ENCODE data around the gene PHF5A. TPM values are rescaled to one million over a fixed set of nuclear protein-coding genes. Genes with fewer than 3 reads are reported as not detected.

PHF5A gene
- total RNA-seq, 3 donors from 2014 or later: 42.0 to 46.0 (median 43.8) TPM

DNA sequence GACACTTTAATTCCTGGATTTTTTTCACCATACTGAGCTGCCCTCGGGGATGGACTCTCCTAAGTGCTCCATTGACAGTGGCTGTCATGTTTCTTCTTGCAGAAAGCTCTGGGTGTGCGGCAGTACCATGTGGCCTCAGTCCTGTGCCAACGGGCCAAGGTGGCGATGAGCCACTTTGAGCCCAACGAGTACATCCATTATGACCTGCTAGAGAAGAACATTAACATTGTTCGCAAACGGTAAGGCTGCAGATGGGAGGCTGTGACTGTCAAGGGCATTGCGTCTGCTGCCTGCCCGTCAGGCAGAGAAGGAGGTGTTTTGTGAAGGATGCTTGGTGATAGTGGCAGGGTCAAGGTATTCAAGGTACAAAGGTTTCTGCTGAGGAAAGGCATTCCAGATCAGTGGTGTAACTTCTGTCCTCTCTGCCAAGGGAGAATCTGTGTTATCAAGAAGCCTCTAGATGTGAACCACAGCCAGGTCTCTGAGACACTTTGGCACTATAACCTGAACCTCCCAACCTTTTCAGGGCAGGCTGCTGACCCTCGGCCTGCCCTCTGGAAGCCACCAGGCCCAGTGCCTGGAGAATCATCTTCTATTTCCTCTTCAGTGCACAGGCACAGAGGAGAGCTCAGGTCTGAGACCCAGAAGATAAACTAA lies 31.3 kb upstream of the PHF5A start:
- H3K4me3 ChIP-seq: no peak overlapping the region
- no peak for DNase-seq (ENCODE audit: low spot score in 2 of 2)
- H3K9me3 ChIP-seq: no peaks in the 10 kb centered on the region
- peaks cover 0 to 6% of the 10 kb centered on the region in 2 donors for H3K4me1 ChIP-seq
- intact Hi-C loops (cut with DNase I; ENCODE audit: low total_unique reads): no loop called here
- H3K36me3 ChIP-seq: no peaks in the 10 kb centered on the region
- no peaks in the 10 kb centered on the region for H3K27me3 ChIP-seq
- H3K27ac ChIP-seq: no peak overlapping the region
- TF ChIP-seq POLR2AphosphoS5 (IDR thresholded peaks at IDR 0.05) (no peak), POLR2A (IDR thresholded peaks at IDR 0.05) (no peak)
- TF ChIP-seq, protein P1, sequence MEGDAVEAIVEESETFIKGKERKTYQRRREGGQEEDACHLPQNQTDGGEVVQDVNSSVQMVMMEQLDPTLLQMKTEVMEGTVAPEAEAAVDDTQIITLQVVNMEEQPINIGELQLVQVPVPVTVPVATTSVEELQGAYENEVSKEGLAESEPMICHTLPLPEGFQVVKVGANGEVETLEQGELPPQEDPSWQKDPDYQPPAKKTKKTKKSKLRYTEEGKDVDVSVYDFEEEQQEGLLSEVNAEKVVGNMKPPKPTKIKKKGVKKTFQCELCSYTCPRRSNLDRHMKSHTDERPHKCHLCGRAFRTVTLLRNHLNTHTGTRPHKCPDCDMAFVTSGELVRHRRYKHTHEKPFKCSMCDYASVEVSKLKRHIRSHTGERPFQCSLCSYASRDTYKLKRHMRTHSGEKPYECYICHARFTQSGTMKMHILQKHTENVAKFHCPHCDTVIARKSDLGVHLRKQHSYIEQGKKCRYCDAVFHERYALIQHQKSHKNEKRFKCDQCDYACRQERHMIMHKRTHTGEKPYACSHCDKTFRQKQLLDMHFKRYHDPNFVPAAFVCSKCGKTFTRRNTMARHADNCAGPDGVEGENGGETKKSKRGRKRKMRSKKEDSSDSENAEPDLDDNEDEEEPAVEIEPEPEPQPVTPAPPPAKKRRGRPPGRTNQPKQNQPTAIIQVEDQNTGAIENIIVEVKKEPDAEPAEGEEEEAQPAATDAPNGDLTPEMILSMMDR (IDR thresholded peaks at IDR 0.05): no peak

DNA sequence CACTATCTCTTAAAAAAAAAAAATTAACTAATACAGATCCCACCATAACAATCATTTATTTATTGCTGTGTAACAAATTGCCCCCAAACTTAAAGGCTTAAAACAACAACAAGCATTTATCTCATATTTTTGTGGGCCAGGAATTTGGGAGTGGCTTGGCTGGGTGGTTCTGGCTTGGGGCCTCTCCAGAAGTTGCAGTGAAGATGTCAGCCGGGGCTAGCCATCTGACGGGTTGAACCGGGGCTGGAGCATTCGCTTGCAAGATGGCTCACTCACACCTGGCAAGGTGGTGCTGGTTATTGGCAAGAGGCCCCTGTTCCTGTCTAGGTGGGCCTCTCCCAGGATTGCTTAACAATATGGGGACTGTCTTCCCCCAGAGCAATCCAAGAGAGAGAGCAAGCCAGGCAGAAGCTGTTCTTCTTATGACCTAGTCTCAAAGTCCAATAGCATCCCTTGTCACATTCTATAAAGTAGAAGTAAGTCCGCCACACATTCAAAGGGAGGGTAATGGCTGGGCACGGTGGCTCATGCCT lies 29.9 kb upstream of the PHF5A start:
- Histone ChIP-seq H3K27ac (peak overlapping the region in 1 of 2 donors; percentile 33), H3K9me3 (no peaks in the 10 kb centered on the region), H3K27me3 (no peaks in the 10 kb centered on the region), H3K36me3 (no peaks in the 10 kb centered on the region), H3K4me1 (peaks cover 0 to 6% of the 10 kb centered on the region in 2 donors), H3K4me3 (no peak overlapping the region)
- intact Hi-C loops (cut with DNase I; ENCODE audit: low total_unique reads): no loop called here
- peak in 1 of 2 donors; percentile 38 for DNase-seq (ENCODE audit: low spot score in 2 of 2)
- TF ChIP-seq, protein P1 (IDR thresholded peaks at IDR 0.05): no peak
- TF ChIP-seq POLR2A (IDR thresholded peaks at IDR 0.05): no peak
- TF ChIP-seq POLR2AphosphoS5 (IDR thresholded peaks at IDR 0.05): no peak

- no peak overlapping the region for H3K4me3 ChIP-seq
- intact Hi-C loops (cut with DNase I; ENCODE audit: low total_unique reads): no loop called here
- H3K4me1 ChIP-seq: peaks cover 0 to 6% of the 10 kb centered on the region in 2 donors
- H3K36me3 ChIP-seq: no peaks in the 10 kb centered on the region
- H3K9me3 ChIP-seq: no peaks in the 10 kb centered on the region
- H3K27ac ChIP-seq: peak overlapping the region in 1 of 2 donors; percentile 22
- no peaks in the 10 kb centered on the region for H3K27me3 ChIP-seq
- TF ChIP-seq POLR2AphosphoS5 (IDR thresholded peaks at IDR 0.05) (no peak), POLR2A (IDR thresholded peaks at IDR 0.05) (no peak)
- TF ChIP-seq, protein P1 (IDR thresholded peaks at IDR 0.05): no peak
- DNase-seq (ENCODE audit: low spot score in 2 of 2): no peak
These were observed 23.0 kb upstream of the PHF5A start for GRCh38 chr22:41491374-41492100.

- Histone ChIP-seq H3K36me3 (no peaks in the 10 kb centered on the region), H3K4me1 (peaks cover 0 to 6% of the 10 kb centered on the region in 2 donors), H3K27me3 (no peaks in the 10 kb centered on the region), H3K27ac (peak overlapping the region; percentile 6 to 38), H3K4me3 (no peak overlapping the region), H3K9me3 (no peaks in the 10 kb centered on the region)
- TF ChIP-seq POLR2AphosphoS5 (IDR thresholded peaks at IDR 0.05) (no peak), POLR2A (IDR thresholded peaks at IDR 0.05) (no peak)
- TF ChIP-seq, protein P1 (IDR thresholded peaks at IDR 0.05): no peak
- intact Hi-C loops (cut with DNase I; ENCODE audit: low total_unique reads): no loop called here
- no peak for DNase-seq (ENCODE audit: low spot score in 2 of 2)
These were observed 20.3 kb upstream of the PHF5A start for GRCh38 chr22:41488596-41489385.

Measured in breast epithelium (tissue), 4 donors.